Ovary (tissue), 3 donors: ENCODE data around the gene OBSCN.

Experiments
- CTCF ChIP-seq, 3 donors: fragments of 450-650 bp in 2 of 3; fragments of 200-600 bp in 1 of 3; IDR thresholded peaks; one replicate each; pipeline versions ENCODE4 v1.5.1 to v1.8.0; 2016 to 2022; ENCODE audit warnings: antibody characterized with exemption in 3 of 3, mild to moderate bottlenecking in 1 of 3
- EP300 ChIP-seq: sonication (generic); formaldehyde crosslinking; IDR thresholded peaks from one replicate; pipeline ENCODE4 v1.6.1; 2017; ENCODE audit warnings: antibody characterized with exemption
- POLR2A ChIP-seq: fragments of 450-650 bp; IDR thresholded peaks from one replicate; pipeline ENCODE4 v1.6.1; 2017; ENCODE audit warnings: antibody characterized with exemption, mild to moderate bottlenecking, moderate library complexity
- donor health status: DM: no; HTN: no; CAD: no.

GRCh38 chr1:228212966-228213844, 5.4 kb downstream of the OBSCN start:
- no peak for TF ChIP-seq EP300
- TF ChIP-seq CTCF (IDR thresholded peaks at IDR 0.05), result peak; percentile 31 to 61 (median 56)
- no peak for TF ChIP-seq POLR2A
